HG03521 (cell line): Measurements from ENCODE around the gene STX7.

Experiments
- ATAC-seq: cut with Tn5 transposase; IDR thresholded peaks from one replicate; pipeline ENCODE4 v1.9.1; 2021; ENCODE audit warnings: mild to moderate bottlenecking, moderate library complexity; ENCODE audit not compliant: unreplicated experiment

Gene STX7

GRCh38 chr6:132478266-132478665 is 34.6 kb downstream of the STX7 start:
- ATAC-seq = no peak

GRCh38 chr6:132476688-132477087 is 36.2 kb downstream of the STX7 start:
- ATAC-seq = no peak

DNA sequence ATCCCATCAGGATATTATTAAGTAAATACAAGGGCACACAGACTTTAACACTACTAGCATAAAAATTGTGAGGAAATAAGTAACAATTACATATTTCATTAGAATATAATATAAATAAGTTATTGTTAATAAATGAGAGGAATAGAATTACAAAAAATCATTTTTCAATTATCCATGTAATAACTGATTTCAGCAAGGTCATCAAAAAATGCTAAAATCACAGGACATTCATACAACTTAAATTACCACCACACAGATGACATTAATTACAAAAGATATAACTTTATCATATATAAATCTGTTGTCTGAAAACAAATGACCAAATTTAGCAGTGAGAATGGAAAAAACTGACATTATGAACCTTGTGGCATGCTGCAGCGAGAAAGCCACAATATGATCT is 37.0 kb downstream of the STX7 start:
- ATAC-seq = no peak

- ATAC-seq = no peak
These were observed 41.1 kb downstream of the STX7 start for GRCh38 chr6:132471787-132472186.

GRCh38 chr6:132466952-132467351 is 46.0 kb downstream of the STX7 start:
- no peak for ATAC-seq

DNA sequence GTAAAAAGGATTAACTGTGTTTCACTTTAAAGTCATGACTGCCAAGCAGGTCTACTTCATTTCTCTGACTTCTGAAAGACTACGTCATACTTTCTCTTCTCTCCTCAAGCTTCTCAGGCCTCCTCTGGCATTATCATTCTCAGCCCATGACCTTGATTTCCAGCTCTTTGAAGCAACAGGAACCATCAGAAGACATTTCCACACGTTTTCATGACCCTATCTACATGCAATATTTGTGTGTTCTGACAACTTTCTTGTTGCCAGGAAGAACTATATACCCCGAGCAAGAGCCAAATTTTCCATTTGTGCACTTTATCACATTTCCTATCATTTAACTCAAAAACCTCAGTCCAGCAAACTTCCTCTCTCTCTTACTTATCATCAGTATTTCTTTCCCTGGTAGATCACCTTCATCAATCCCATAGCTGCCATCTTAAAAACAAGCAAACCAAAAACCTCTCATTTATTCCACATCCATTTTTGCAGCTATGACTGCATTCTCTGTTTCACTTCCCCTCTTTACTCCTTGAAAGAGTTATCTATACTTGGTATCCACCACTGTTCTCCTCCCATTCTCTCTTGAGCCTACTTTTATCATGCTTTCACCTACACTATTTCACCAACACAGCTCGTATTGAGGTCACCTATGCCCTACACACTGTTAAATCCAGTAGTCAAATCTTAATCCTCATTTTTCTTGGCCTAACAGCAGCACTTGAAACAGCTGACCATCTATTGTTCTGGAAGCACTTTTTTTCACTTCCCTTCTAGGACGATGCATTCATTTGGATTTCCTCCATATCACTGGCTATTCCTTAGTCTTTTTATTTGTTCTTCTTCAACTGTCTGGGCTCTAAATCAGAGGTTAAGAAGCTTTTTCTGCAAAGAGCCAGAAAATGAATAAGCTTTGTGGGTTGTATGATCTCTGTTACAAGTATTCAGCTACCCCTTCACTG is 47.1 kb downstream of the STX7 start:
- peak; percentile 80 for ATAC-seq

- no peak for ATAC-seq
These were observed 48.2 kb downstream of the STX7 start for GRCh38 chr6:132464538-132465256.

DNA sequence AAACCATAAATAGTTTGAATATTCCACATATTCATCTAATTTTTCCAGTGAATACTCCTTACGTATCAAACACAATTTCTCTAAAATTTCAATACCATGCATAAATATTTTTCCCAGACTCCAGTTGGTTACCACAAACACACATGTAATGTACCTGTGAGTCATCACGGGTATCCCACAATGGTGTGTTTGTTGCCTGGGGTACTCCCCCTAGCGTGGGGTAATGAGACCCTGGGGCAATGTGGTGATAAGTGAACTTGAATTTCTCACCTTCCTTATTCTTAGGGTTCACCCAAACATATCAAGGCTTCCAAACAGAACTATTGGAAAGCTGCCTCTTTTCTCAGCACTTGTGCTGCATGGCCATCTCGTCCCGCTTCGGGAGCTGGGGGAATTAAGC is 51.0 kb downstream of the STX7 start:
- no peak for ATAC-seq

DNA sequence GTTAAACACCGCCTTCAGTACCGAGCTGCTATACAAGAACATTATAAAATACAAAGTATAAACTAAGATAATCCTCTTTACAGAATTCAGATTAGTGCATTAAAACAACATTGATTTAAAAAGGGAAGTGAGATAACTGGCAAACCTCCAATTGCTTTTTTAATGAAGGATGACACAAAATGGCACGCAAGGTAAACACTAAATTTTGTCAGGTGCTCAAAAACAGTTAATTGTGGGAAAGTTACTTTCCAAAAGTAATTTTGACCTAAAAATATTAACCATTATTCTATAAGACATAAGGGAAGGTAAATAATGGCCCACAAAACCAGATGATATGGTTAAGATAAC is 53.3 kb downstream of the STX7 start:
- no peak for ATAC-seq

DNA sequence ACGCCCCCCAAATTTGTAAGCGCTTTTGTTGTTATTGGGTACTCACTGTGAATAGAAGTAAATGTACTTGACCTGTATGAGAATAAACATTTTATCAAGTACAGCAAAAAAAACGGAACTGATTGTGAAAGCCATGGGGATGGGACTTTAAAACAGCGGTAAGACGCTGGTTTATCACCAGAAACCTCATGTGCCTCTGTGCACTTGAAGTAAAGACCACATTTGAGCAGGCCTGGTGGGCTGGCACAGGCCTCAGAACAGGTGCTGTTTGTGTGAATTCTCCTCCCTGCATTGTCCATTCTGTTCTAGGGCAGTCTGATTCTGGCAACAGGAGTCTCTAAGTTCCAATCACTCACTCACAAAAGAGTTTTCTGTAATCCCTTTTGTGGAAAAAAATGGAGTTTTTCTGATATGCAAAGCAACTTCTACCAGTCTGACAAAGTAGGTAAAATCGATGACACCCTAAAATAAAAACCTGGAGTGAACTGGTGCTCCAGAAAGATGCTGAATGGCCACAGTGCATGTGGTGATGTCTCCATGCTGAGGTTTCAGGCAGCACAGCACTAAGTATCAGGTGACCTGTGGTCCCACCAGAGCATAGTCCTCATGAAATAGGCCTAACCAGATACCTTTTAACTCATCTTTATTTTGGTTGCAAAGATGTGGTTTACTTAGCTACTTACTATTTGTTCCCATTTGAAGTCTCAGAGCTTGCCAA is 53.9 kb downstream of the STX7 start:
- no peak for ATAC-seq

- ATAC-seq = peak; percentile 95
These were observed 56.2 kb downstream of the STX7 start for GRCh38 chr6:132456700-132457143.

DNA sequence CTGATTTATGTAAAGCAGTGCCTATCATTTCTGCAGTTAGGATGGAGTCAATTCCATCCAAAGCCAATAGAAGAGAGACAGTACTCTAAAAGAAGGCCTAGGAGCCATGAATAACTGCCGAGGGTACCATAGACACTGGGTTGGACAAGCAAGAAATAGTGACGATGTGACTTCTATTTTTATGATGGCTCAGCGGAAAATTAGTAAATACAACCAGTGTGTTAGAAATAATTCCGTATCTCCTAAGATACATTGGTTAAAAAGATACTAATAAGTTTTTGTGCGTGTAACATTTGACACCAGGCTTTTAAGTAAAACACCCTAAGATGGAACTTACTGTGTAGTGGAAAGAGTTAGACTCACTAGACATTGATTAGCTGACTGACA is 66.1 kb downstream of the STX7 start:
- no peak for ATAC-seq

- ATAC-seq = no peak
These were observed 66.6 kb downstream of the STX7 start for GRCh38 chr6:132446141-132446854.

GRCh38 chr6:132445201-132445951 is 67.5 kb downstream of the STX7 start:
- ATAC-seq = no peak

DNA sequence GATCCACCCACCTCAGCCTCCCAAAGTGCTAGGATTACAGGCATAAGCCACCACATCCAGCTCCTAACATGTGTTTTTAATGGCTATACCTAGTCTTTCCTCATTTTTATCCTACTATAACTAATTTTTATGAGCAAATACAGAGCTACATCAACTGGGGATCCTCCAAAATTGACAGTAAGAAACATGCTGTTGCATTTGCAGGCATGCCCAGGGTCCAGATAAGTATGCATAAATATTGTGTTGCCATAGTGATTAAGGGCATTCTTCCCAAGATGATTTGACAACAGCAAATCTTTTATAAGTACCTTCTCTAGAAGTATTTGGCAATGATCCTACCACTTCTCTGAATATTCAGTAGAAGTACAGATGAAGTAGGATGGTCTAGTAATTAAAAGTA is 69.7 kb downstream of the STX7 start:
- ATAC-seq = no peak

- ATAC-seq = no peak
These were observed 82.8 kb downstream of the STX7 start for GRCh38 chr6:132430110-132430509.

DNA sequence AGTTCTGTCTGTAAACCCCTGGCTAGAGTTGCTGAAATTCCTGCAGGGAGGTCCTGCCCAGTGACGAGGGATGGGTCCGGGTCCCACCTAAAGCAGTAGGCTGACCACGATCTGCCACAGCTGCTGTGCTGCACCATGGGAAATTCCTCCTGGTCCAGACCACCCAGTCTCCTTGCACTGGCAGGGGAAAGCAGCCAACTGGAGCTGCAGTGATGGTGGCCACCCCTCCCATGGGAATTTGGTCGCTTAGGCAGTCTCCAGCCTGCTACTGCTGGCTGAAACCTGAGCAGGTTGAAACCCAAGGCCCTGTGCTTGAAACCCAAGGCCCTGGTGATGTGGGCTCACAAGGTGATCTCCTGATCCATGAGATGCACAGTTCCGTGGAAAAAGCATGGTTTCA is 87.7 kb downstream of the STX7 start:
- no peak for ATAC-seq

- no peak for ATAC-seq
These were observed 89.1 kb downstream of the STX7 start for GRCh38 chr6:132423839-132424238.

GRCh38 chr6:132418235-132418965 is 94.5 kb downstream of the STX7 start:
- no peak for ATAC-seq
